ENCODE data around the gene SLC25A13.
"Not testable (repeated sequence)": the region's sequence is repeated elsewhere in the genome, so short reads cannot be mapped to it uniquely, and the experiment has no call there.

Gene SLC25A13, protein sequence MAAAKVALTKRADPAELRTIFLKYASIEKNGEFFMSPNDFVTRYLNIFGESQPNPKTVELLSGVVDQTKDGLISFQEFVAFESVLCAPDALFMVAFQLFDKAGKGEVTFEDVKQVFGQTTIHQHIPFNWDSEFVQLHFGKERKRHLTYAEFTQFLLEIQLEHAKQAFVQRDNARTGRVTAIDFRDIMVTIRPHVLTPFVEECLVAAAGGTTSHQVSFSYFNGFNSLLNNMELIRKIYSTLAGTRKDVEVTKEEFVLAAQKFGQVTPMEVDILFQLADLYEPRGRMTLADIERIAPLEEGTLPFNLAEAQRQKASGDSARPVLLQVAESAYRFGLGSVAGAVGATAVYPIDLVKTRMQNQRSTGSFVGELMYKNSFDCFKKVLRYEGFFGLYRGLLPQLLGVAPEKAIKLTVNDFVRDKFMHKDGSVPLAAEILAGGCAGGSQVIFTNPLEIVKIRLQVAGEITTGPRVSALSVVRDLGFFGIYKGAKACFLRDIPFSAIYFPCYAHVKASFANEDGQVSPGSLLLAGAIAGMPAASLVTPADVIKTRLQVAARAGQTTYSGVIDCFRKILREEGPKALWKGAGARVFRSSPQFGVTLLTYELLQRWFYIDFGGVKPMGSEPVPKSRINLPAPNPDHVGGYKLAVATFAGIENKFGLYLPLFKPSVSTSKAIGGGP

DNA sequence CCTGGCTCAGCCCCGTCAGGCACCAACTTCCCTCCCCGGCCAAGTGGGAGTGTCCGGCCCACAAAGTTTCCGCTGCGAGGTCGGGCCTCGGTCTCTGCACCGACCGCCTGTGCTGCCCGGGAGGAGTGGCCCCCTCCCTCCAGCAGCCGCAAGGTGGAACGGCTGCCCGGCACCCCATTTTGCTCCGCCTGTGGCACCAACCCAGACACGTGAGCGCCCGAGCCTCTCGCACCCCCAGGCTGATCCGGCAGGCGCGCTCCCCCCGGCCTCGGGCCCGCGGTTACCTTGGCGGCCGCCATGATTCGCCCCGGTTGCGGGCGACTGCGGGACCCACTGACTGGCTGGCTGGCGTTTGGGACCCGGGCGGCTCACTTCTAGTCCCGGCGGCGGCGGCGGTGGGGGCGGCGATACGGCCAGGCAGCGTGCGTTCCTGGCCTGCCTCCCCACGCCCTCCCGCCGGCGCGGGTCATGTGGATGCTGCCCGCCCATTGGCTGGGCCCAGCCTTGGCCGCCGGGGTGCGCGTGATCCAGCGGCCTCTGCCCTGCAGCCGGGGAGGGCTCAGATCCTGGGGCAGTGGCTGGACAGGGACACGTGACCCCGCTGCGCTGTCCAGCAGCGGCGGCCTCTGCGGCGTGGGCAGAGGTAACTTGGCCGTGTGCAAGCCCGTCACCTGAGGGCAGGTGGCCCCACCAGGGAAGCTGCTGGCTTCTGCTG lies at the start of gene SLC25A13:
Gene SLC25A13, minus strand, starts transcription at position 441 of the 715 bp plus-strand sequence. Its CDS starts 142 bp downstream, at position 299.
- DNase-seq, result peak; percentile 97

DNA sequence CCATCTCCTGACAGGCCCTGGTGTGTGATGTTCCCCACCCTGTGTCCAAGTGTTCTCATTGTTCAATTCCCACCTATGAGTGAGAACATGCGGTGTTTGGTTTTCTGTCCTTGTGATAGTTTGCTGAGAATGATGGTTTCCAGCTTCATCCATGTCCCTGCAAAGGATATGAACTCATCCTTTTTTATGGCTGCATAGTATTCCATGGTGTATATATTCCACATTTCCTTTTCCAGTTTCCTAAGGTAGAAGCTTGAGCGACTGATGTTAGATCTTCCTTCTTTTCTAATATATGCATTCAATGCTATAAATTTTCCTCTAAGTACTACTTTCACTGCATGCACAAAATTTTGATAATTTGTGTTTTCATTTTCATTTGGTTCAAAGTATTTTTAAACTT lies 44.0 kb upstream of the SLC25A13 start:
- not testable (repeated sequence) for DNase-seq

DNA sequence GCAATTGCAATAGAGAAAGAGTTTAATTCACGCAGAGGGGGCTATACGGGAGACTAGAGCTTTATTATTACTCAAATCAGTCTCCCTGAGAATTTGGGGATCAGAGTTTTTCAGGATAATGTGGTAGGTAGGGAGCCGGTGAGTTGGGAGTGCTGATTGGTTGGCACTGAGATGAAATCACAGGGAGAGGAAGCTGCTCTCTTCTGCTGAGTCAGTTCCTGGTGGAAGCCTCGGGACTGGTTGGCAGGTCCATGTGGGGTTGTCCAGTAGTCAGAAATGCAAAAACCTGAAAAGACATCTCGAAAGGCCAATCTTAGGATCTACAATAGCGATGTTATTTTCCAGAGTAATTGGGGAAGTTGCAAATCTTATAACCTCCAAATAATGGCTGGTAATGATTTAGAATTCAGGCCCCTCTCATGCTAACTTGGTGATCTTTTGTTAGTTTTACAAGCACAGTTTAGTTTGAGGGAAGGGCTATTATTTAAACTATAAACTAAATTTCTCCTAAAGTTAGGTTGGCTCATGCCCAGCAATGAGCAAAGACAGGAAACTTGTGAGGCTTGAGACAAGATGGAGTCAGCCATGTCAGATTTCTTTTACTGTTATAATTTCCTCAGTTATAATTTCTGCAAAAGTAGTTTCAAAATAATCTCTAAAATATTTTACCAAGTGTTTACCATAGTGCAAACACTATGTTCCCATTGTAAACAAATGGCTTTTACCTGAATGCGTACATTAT lies 39.4 kb upstream of the SLC25A13 start:
- DNase-seq, result no peak

DNA sequence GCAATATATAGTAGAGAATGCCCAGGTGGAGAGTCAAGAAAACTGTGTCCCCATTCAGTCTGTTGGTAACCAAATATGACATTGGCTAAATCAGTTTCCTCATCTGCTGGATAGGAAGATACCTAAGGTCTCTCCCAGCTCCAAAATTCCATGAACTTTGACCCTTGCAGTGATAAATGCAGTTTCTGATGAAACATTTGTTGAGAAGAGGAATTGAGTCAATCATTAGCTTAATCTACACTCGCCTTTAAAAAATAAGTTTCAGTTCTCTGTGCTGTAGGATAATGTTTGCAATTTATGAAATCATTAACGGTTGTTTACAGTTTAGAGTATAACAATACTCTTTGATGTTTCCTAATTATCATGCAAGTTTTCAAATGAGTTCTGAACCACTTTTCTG lies 38.0 kb upstream of the SLC25A13 start:
- DNase-seq, result no peak

DNA sequence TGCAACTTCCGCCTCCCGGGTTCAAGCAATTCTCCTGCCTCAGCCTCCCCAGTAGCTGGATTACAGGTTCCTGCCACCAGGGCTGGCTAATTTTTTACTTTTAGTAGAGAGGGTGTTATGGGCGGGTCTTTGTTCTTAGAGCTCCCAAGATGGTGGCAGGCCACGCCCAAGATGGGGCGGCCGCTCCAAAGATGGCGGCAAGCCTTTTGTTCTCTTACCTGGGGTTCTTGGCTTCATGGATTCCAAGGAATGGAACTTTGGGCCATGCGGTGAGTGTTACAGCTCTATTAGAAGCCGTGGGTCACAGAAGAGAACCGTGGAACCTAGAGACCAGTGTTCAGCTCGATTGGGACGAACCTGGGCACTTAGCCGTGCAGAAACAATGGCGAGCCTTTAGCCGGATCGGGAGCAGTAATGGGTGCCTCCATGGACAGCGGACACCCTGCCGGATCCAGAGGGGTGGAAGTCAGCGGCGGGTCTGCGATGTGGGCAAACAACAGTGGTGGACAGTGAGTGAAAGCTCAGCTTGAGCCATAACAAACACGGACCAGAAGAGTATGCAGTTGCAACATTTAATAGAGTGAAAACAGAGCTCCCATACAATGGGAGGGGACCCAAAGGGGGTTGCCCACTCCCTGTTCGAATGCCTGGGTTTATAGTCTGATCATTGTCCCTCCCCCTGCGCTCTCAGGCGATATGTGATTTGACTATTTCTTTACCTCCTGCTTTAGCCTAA lies 36.5 kb upstream of the SLC25A13 start:
- DNase-seq, result not testable (repeated sequence)

DNA sequence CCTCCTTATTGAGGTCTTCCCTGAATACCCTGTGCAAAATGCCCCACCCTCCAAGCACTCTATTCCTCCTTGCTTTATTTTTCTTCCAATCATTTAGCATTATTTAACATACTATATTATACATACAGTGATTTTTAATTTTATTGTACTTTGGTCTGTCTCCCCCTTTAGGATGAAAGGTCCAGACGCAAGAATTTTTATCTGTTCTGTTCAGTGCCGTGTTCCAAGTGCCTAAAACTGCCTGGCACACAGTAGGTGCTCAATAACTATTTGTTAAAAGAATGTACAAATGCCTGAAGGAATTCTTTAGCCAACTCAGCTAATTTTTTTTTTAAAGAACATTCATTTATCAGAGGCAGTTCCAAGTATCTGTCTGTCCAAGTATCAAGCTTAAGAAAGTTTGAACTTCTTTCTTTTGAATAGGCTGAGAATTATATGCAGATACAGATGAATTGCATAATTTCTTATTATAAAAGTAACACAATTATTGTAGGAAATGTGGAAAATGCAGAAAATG lies 34.1 kb upstream of the SLC25A13 start:
- no peak for DNase-seq

DNA sequence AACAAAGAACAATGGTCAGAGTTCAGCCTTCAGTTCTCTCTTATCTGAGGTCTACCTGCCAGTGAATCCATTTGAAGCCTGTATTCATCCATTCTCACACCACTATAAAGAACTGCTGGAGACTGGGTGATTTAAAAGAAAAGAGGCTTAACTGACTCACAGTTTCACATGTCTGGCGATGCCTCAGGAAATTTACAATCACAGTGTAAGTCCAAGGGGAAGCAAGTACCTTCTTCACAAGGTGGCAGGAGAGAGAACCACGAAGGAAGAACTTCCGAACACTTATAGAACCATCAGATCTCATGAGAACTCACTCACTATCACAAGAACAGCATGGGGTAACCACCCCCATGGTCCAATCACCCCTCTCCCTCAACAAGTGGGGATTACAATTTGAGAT lies 33.0 kb upstream of the SLC25A13 start:
- DNase-seq, result no peak

DNA sequence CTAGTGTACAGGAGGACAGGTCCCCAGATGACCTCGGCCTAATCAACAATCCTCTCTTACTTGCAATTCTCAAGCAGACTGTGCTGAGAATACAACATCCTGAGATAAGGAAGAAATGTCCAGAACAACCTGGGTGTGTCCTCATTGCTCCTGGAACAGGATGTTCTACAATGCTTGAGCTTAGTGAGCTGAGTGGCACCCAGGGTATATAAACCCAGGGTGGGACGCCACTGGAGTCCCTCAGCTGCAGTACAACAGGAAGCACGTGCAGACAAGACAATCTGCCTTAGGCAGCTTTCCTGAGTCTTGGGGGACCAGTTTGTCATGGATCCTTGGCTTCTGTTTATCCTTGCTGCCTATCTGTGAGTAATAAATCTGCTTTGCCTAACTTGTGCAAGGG lies 27.7 kb upstream of the SLC25A13 start:
- no peak for DNase-seq

DNA sequence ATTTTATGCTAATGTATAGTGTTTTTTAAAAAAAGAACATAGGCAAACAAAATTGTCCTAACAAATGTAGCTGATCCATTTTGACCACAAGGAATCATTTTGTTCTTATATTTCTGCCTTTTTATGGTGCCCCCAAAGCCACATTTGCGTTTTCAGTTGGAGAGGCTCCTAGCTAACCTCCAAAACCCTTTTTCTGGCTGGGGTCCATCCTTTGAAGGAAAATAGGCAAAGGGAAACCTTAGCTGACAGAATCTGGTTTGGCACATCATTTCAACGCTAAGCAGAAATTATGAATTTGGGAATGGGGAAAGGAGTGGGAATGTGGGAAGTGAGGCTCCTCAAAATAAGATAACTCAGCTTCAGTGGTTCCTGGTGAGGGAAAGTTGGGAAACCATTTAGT lies 25.6 kb upstream of the SLC25A13 start:
- DNase-seq, result no peak

DNA sequence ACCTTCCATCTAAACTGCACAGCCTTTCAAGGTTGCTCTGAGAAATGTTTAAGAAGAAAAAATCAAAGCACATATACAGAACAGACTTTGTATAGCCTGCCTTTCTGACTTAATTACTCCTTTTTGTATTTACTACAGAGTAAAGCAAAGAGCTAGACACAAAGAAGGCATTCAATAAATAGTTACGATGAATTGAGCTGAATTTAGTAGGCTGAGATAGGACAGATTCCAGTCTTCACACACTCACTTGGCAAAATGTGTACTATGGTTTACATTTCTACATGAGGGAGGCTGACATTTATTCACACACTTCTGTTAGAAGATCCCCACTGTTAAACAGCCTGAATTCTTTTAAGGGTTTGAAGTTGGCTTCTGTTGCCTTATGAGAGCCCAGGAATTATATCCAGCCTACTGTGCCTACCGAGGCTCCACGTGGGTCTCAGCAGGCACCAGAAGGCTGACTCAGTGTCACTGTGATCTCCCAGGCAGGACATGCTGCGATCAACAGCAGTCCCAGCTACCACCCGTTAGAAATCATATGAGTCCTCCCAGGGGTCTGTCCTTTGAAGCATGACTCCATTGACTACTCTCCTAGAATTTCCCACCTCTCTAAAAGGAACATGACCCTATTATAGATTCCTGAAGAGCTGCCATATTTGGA lies 24.5 kb upstream of the SLC25A13 start:
- no peak for DNase-seq

DNA sequence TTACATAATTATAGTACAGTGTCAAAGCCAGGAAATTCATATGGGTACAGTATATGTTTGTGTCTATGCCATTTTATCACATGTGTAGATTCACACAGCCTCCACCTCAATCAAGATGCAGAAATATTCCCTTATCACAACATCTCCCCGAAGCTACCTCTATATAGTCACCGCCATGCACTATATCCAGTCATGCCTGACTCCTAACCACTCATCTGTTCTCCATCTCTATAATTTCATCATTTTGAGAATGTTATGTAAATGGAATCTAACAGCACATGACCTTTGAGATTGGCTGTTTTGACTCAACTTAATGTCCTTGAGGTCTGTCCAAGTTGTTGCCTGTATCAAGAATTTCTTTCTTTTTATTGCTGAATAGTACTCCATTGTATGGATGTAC lies 22.3 kb upstream of the SLC25A13 start:
- no peak for DNase-seq

DNA sequence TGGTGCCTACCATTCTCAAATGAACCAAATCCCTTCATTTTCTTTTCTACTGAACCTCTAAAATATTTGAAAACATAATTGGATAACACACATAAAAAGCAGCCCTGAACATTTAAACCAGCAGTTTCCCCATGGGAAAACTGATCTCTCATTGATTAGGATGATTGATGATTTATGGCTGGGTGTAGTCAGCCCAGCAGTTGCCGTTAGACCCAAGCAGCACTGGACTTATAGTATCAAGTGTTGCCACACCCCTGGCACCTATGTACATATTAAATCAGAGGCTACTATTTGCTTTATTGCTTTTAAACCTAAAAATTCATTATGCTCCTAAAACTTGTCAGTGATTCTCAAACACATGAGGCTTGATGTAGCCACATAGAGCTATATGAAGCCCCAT lies 20.2 kb upstream of the SLC25A13 start:
- DNase-seq, result no peak

DNA sequence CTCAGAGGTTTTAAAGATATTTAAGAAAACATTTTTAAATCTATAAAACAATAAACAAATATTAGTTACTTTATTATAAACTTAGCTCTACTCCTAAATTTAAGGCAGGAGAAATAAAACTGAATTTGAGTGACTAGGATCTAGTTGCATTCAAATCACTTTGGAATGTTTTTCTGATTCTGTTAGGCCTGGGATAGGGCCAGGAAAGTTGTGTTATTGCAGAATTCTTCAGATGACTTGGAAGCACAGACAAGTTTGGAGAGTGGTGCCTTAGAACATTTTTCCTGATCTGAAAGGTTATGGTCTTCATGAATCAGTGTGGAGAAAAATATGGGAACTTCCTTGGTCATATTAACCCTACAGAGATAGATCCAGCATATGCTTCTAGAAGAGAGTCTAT lies 15.6 kb upstream of the SLC25A13 start:
- DNase-seq, result no peak

DNA sequence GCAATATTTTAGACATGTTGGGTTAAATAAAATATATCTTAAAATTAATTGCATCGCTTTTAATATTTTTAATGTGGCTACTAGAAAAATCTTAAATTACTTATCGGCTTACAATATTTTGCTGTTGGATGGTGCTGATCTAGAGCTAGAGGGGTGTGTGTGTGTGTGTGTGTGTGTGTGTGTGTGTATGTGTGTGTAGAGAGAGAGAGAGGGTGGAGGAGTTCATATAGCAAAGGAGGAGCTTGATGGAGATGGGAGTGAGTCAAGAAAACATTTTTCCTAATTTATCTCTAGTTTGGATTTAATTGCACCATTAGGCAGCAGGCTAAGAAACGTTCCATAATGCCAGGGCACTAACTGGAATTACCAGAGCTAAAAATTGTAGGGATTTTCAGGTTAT lies 10.4 kb upstream of the SLC25A13 start:
- DNase-seq, result no peak

DNA sequence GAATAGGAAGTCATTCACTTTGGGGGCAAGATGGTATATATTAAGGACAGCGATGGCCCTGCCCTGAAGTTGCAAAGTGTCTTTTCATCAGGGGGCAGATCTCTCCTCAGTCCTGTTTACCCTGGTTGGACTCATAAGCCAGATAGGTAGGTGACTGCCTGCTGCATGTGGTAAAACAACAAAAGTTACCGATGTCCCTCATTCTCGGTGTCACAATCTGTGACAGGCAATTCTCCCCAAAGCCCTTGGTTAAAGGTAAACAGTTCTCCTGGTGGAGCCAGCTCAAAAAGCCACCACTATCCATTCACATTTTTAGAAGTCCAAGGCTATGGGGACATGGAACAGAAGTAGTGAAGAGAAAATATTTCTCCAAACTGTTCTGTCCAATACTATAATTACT lies 9.9 kb upstream of the SLC25A13 start:
- DNase-seq, result no peak

DNA sequence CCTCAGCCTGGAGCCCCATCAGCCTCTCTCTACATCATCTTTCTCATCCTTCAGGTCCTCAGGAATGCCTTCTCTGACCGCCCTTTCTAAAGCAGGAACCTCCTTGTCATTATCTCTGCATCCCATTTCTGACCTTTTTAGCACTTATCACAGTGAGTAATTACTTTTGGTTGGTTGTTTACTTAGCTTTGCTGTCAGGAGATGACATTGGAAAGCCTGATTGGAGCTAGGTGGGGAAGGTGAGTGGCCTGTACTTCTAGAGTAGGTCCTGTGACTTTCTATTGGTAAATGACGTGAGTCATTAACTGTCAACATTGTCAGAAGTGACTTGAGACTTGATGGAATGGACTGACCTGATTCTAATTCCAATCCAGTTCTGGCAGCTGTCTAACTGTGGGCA lies 9.3 kb upstream of the SLC25A13 start:
- no peak for DNase-seq

DNA sequence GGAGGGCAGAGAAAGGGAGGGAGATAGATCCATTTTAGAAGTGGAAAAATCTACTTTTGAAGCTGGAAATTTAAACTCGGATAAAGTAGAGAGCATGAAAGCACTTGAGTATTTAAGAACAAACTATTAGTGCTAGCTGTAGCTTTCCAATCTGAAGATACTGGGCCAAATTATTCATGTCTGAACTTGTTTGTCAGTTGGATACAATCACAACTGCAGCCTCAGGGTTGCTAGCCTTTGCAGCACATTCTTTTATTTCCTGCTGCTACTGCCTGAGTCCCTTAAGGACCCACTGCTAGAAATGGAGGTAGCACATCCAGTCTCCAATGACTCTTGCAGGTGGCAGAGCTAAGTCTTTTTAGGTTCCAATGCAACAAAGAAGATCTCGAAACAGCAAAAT lies 8.3 kb upstream of the SLC25A13 start:
- DNase-seq, result no peak

DNA sequence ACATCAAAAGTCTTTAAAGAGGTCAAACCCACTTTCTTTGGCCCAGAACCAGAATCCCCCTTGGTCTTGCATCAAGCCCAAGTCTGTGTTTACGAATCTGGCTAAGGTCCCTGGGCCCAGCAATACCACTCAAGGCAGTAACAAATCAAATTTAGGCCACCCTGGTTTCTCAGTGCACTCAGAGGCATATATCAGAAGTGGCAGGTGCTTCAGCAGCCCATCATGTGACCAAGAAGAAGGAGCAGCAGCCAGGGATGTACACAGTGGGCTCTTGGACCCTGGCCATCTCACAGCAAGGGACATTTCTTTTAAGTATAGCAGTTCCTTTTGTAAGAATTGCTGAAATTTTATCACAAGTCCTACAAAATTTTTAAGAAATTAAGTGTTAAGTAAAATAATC lies 7.3 kb upstream of the SLC25A13 start:
- DNase-seq, result no peak

DNA sequence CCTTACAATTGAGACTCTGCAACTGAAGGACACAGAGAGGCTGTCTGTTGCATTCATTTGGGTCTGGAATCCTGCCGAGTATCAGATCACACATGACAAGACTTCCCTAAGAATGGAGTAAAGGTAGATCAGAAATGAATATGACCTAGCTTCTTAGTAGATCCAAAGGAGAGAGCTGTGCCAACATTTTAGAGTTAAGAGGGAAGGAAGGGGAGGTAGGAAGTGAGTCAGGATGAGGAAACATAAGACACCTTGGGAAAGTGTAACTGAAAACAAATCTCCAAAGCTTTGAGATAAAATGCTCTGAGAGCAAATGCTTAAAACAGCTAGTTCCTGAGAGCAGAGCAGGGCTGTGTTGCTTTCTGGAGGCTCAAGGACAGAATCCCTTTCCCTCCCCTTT lies 6.1 kb upstream of the SLC25A13 start:
- no peak for DNase-seq

DNA sequence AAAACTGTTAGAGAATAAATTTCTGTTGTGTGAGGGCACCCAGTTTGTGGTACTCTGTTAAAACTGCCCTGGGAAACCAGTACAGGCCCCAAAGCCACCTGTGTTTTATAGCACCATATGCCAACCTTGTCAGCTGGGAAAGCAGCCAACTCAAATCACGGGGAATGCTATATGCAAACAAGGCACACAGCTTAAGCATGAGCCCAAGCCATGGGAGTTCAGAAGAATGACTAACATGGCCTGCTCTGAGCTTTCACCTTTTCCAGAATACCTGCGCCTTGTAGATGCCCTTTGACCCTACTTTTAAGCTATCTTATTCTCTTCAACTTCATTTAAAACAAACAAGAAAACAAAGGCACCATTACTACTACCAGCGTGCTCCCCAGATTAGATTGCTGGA lies 5.5 kb upstream of the SLC25A13 start:
- no peak for DNase-seq

DNA sequence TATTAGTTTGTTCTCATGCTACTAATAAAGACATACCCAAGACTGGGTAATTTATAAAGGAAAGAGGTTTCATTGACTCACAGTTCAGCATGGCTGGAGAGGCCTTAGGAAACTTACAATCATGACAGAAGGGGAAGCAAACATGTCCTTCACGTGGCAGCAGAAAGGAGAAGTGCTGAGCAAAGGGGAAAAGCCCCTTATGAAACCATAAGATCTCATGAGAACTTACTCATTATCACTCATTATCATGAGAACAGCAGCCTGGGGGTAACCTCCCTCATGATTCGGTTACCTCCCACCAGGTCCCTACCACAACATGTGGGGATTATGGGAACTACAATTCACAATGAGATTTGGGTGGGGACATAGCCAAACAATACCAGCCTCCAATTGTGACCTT lies 4.9 kb upstream of the SLC25A13 start:
- DNase-seq, result not testable (repeated sequence)

Measured in midbrain (tissue), 1 donor.